ENCODE results near the gene SEPTIN1. TPM values are rescaled to one million over a fixed set of nuclear protein-coding genes. Genes with fewer than 3 reads are reported as not detected.
"Not testable (repeated sequence)": the region's sequence is repeated elsewhere in the genome, so short reads cannot be mapped to it uniquely, and the experiment has no call there.

The SEPTIN1 gene
- total RNA-seq, 1 donor from 2014 or later = not detected

GRCh38 chr16:30335598-30336474 is 46.5 kb downstream of the SEPTIN1 start:
- H3K27me3 ChIP-seq = no peaks in the 10 kb centered on the region
- peak overlapping the region; percentile 86 to 87 for H3K4me3 ChIP-seq
- peak overlapping the region; percentile 96 to 97 for H3K27ac ChIP-seq
- intact Hi-C loops (cut with DNase I) = loop anchor here (1.0 to 2.0 kb wide), 3 partner anchors 19 to 43 kb away; partner anchors contain the start of genes CD2BP2 and TBC1D10B
- no peaks in the 10 kb centered on the region for H3K9me3 ChIP-seq
- H3K4me1 ChIP-seq = peaks cover 0 to 5% of the 10 kb centered on the region in 2 donors
- H3K36me3 ChIP-seq = no peaks in the 10 kb centered on the region
- no peak for DNase-seq (ENCODE audit: low spot score in 2 of 2)
- no peak for TF ChIP-seq CTCF (IDR thresholded peaks at IDR 0.05)

- H3K4me3 ChIP-seq = peak overlapping the region; percentile 86 to 87
- intact Hi-C loops (cut with DNase I) = loop anchor here (1.0 to 2.0 kb wide), 3 partner anchors 20 to 44 kb away; partner anchors contain the start of genes CD2BP2 and TBC1D10B
Measured at GRCh38 chr16:30335028-30335597, 47.2 kb downstream of the SEPTIN1 start.

GRCh38 chr16:30334473-30334989 is 47.8 kb downstream of the SEPTIN1 start:
- Histone ChIP-seq H3K27ac (peak overlapping the region; percentile 96 to 97), H3K4me3 (peak overlapping the region; percentile 86 to 87)
- not testable (repeated sequence) for H3K36me3 ChIP-seq, H3K4me1 ChIP-seq, H3K27me3 ChIP-seq, H3K9me3 ChIP-seq
- peak; percentile 57 to 89 for DNase-seq (ENCODE audit: low spot score in 2 of 2)
- intact Hi-C loops (cut with DNase I) = loop anchor here (2.0 kb wide), 1 partner anchor 44 kb away; no protein-coding TSS in a partner anchor

More at GRCh38 chr16:30335028-30335597, 47.2 kb downstream of the SEPTIN1 start:
- H3K36me3 ChIP-seq, H3K9me3 ChIP-seq, H3K4me1 ChIP-seq, H3K27me3 ChIP-seq: not testable (repeated sequence)
- DNase-seq (ENCODE audit: low spot score in 2 of 2) = peak; percentile 56 to 88
- H3K27ac ChIP-seq = peak overlapping the region; percentile 96 to 97

Other genes with a start within 250 kb of the SEPTIN1 start
- 69.4 TPM for gene CORO1A, start 199.0 kb downstream of the SEPTIN1 start, total RNA-seq
- gene BOLA2B, start 188.9 kb downstream of the SEPTIN1 start, total RNA-seq = 643 TPM
- 44.6 TPM for gene SLX1A, start 188.7 kb downstream of the SEPTIN1 start, total RNA-seq
- gene SULT1A3, start 183.3 kb downstream of the SEPTIN1 start, total RNA-seq = 14.8 TPM
- 1.3 TPM for gene NPIPB13, start 134.1 kb downstream of the SEPTIN1 start, total RNA-seq
- gene CD2BP2, start 27.3 kb downstream of the SEPTIN1 start, total RNA-seq = 15.1 TPM
- 20.9 TPM for gene TBC1D10B, start 12.1 kb downstream of the SEPTIN1 start, total RNA-seq
- not detected for gene MYL11, start 7.8 kb downstream of the SEPTIN1 start, total RNA-seq
- 25.1 TPM for gene ZNF48, start 12.9 kb upstream of the SEPTIN1 start, total RNA-seq
- gene ZNF771, start 25.0 kb upstream of the SEPTIN1 start, total RNA-seq = 49.6 TPM
- 7.2 TPM for gene DCTPP1, start 47.5 kb upstream of the SEPTIN1 start, total RNA-seq
- 22.8 TPM for gene SEPHS2, start 63.3 kb upstream of the SEPTIN1 start, total RNA-seq
- 0.11 TPM for gene ITGAL, start 90.2 kb upstream of the SEPTIN1 start, total RNA-seq
- 18.9 TPM for gene ZNF768, start 144.0 kb upstream of the SEPTIN1 start, total RNA-seq
- gene ZNF747, start 152.3 kb upstream of the SEPTIN1 start, total RNA-seq = 19.6 TPM
- 10.9 TPM for gene ZNF764, start 175.8 kb upstream of the SEPTIN1 start, total RNA-seq
- gene ZNF688, start 189.2 kb upstream of the SEPTIN1 start, total RNA-seq = 11.3 TPM
- 12.1 TPM for gene ZNF785, start 203.1 kb upstream of the SEPTIN1 start, total RNA-seq
- 7.0 TPM for gene ZNF689, start 227.8 kb upstream of the SEPTIN1 start, total RNA-seq